Left lung (tissue), 10 donors: ENCODE data around the gene HNRNPF. TPM values are rescaled to one million over a fixed set of nuclear protein-coding genes. Genes with fewer than 3 reads are reported as not detected.
"Not testable (repeated sequence)": the region's sequence is repeated elsewhere in the genome, so short reads cannot be mapped to it uniquely, and the experiment has no call there.

Experiments used
- ATAC-seq: fragments of 200-7000 bp; cut with Tn5 transposase; one replicate; pipeline ENCODE4 v1.9.1; 2020; ENCODE audit warnings: moderate library complexity
- DNase-seq, 4 donors: peaks; one replicate each; pipeline ENCODE4 v3.0.0-alpha.2; 2013 to 2020
- H3K27ac ChIP-seq, 2 donors: fragments of 200-600 bp; sonication (generic) in 1 of 2; one replicate each; pipeline versions ENCODE4 v1.5.0 to v1.8.0; 2020 to 2021
- H3K27me3 ChIP-seq, 2 donors: fragments of 200-600 bp; sonication (generic) in 1 of 2; one replicate each; pipeline versions ENCODE4 v1.5.0 to v1.8.0; 2020 to 2021
- H3K36me3 ChIP-seq, 2 donors: fragments of 200-600 bp; sonication (generic) in 1 of 2; one replicate each; pipeline versions ENCODE4 v1.5.0 to v1.8.0; 2020 to 2021
- H3K4me1 ChIP-seq, 2 donors: fragments of 200-600 bp; one replicate each; pipeline ENCODE4 v1.8.0; 2021
- H3K4me3 ChIP-seq, 2 donors: fragments of 200-600 bp; sonication (generic) in 1 of 2; one replicate each; pipeline versions ENCODE4 v1.5.0 to v1.8.0; 2020 to 2021; ENCODE audit warnings: mild to moderate bottlenecking in 1 of 2
- H3K9me3 ChIP-seq, 2 donors: fragments of 200-600 bp; sonication (generic) in 1 of 2; one replicate each; pipeline versions ENCODE4 v1.5.0 to v1.8.0; 2020 to 2021
- intact Hi-C, 2 donors: fragments of 100-400 bp; cut with DNase I; formaldehyde crosslinking; loops; one replicate each; pipeline versions ENCODE4 v1.11.2 to v1.14.2; 2022
- polyA plus RNA-seq, 6 donors: library from polyadenylated mRNA; unstranded; fragments of 120-200 nt; gene quantifications; one replicate each; pipeline ENCODE4 v1.2.1, GENCODE V29; 2013; ENCODE audit not compliant: insufficient read length in 6 of 6
- total RNA-seq, 2 donors: library from RNA; stranded (reverse); fragmentation: NEBNext Ultra II Directional; extraction: Animal tissue kit (Norgen Biotek cat#: 25700); gene quantifications; one replicate each; pipeline ENCODE4 v1.2.1, GENCODE V29; 2021
- TF ChIP-seq, protein P1 (sequence below), 2 donors: fragments of 200-600 bp; sonication (generic) in 1 of 2; IDR thresholded peaks; one replicate each; pipeline versions ENCODE4 v1.5.0 to v1.8.0; 2021; ENCODE audit warnings: antibody characterized with exemption in 2 of 2
- donor health status: DM: no; HTN: yes; CAD: no.
- donor health status: DM: no; HTN: no; CAD: no.

HNRNPF gene
- total and polyA plus RNA-seq, 8 donors = 161 to 230 (median 175) TPM

DNA sequence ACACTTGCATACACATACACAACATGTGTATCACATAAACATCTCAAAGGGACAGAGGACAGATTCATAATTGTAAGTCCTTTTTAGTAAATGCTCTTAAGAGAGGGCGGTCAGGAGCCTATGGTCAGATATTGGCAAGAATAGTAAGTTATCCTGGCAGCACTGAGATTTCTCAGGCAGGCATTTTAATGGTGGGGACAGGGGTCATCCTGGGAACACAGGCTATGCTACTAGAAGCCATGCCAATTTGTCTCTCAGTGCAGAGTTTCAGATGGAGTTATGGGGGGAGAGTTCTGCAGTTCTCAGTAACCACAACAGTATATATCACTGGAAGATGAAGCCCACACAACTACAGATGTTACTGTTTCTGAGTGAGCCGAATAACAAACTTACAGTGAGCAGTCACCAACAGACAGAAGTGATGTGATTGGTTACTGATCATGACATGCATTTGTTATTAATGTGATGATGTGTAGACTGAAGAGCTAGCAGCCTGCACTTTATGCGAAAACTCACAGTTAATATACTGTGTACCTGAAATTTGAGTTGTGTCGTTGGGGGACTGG is 44.4 kb upstream of the HNRNPF start:
- no peak for DNase-seq
- H3K27me3 ChIP-seq = no peaks in the 10 kb centered on the region
- H3K9me3 ChIP-seq = no peaks in the 10 kb centered on the region
- peaks cover 6 to 40% of the 10 kb centered on the region in 2 donors for H3K4me1 ChIP-seq
- intact Hi-C loops = no loop called here
- H3K4me3 ChIP-seq = no peak overlapping the region
- H3K36me3 ChIP-seq = no peaks in the 10 kb centered on the region
- ATAC-seq = no peak
- TF ChIP-seq, protein P1, sequence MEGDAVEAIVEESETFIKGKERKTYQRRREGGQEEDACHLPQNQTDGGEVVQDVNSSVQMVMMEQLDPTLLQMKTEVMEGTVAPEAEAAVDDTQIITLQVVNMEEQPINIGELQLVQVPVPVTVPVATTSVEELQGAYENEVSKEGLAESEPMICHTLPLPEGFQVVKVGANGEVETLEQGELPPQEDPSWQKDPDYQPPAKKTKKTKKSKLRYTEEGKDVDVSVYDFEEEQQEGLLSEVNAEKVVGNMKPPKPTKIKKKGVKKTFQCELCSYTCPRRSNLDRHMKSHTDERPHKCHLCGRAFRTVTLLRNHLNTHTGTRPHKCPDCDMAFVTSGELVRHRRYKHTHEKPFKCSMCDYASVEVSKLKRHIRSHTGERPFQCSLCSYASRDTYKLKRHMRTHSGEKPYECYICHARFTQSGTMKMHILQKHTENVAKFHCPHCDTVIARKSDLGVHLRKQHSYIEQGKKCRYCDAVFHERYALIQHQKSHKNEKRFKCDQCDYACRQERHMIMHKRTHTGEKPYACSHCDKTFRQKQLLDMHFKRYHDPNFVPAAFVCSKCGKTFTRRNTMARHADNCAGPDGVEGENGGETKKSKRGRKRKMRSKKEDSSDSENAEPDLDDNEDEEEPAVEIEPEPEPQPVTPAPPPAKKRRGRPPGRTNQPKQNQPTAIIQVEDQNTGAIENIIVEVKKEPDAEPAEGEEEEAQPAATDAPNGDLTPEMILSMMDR (IDR thresholded peaks at IDR 0.05) = no peak
- H3K27ac ChIP-seq = peak overlapping the region in 1 of 2 donors; percentile 77

DNA sequence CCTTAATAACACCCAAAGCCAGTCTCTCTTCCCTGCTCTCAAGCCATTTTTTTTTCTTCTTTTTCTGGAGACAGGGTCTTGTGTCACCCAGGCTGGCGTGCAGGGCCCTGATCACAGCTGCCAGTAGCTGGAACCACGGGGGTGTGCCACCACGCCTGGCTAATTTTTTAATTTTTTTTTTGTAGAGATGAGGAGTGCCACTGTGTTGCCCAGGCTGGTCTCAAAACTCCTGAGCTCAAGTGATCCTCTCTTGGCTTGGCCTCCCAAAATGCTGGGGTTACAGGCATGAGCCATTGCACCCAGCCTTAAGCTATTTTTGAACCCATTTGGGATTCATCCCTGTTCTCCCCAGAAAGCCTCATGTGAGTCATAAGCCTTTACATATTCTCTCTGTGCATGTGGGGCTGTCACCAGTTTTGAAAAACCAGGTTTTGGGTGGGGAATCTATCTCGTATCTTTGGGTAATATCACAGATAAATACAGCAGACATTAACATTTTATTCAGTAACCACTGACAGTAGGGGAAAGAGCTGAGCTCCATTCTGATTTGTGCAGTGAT is 43.4 kb upstream of the HNRNPF start:
- no peaks in the 10 kb centered on the region for H3K9me3 ChIP-seq
- H3K27ac ChIP-seq = peak overlapping the region in 1 of 2 donors; percentile 77
- H3K36me3 ChIP-seq = no peaks in the 10 kb centered on the region
- H3K4me3 ChIP-seq = no peak overlapping the region
- ATAC-seq (no peak), DNase-seq (no peak)
- peaks cover 6 to 40% of the 10 kb centered on the region in 2 donors for H3K4me1 ChIP-seq
- TF ChIP-seq, protein P1 (IDR thresholded peaks at IDR 0.05) = no peak
- H3K27me3 ChIP-seq = no peaks in the 10 kb centered on the region
- intact Hi-C loops = no loop called here

DNA sequence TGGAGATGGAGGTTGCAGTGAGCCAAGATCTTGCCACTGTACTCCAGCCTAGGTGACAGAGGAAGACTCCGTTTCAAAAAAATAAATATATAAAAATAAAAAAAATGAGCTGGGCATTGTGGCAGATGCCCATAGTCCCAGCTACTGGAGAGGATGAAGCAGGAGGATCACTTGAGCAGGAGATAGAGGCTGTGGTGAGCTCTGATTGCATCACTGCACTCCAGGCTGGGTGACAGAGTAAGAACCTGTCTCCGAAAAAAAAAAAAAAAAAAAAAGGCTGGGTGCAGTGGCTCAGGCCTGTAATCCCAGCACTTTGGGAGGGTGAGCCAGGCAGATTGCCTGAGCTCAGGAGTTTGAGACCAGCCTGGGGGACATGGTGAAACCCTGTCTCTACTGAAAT is 39.8 kb upstream of the HNRNPF start:
- Histone ChIP-seq H3K4me3 (no peak overlapping the region), H3K36me3 (no peaks in the 10 kb centered on the region), H3K9me3 (no peaks in the 10 kb centered on the region), H3K4me1 (peaks cover 0 to 22% of the 10 kb centered on the region in 2 donors), H3K27me3 (no peaks in the 10 kb centered on the region), H3K27ac (no peak overlapping the region)
- ATAC-seq (no peak), DNase-seq (no peak)
- TF ChIP-seq, protein P1 (IDR thresholded peaks at IDR 0.05) = no peak
- intact Hi-C loops = no loop called here

DNA sequence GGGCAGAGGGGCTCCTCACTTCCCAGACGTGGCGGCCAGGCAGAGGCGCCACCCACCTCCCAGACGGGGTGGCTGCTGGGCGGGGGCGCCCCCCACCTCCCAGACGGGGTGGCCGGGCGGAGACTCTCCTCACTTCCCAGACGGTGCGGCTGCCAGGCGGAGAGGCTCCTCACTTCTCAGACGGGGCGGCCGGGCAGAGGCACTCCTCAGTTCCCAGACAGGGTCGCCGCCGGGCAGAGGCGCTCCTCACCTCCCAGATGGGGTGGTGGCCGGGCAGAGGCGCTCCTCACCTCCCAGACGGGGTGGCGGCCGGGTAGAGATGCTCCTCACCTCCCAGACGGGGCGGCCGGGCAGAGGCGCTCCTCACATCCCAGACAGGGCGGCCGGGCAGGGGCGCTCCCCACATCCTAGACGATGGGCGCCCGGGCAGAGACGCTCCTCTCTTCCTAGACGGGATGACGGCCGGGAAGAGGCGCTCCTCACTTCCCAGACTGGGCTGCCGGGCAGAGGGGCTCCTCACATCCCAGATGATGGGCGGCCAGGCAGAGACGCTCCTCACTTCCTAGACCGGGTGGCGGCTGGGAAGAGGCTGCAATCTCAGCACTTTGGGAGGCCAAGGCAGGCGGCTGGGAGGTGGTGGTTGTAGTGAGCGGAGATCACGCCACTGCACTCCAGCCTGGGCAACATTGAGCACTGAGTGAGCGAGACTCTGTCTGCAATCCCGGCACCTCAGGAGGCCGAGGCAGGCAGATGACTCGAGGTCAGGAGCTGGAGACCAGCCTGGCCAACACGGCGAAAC is 37.4 kb upstream of the HNRNPF start:
- H3K27me3 ChIP-seq, H3K4me1 ChIP-seq, H3K36me3 ChIP-seq, DNase-seq, intact Hi-C loops, H3K27ac ChIP-seq, H3K9me3 ChIP-seq, H3K4me3 ChIP-seq, ATAC-seq: not testable (repeated sequence)

DNA sequence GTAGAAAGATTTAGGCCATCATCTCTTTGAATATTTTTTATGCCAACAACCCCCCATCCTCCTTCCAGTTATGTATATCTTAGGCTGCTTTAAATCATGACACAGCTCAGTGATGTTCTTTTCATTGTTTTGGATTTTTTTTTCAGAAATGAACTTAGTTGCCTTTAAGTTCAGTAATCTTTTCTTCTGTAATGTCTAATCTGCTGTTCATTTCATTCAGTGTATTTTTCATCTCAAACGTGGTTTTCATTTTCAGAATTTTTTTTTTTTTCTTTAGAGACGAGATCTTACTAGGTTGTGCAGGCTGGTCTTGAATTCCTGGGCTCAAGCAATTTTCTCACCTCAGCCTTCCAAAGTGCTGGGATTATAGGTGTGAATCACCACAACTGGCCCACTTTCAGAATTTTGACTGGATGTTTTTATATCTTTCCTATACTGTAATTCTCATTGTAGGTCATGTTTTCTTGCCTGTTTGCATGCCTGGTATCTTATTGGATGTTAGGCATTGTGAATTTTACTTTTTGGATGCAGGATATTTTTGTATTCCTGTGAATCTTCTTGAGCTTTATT is 36.0 kb upstream of the HNRNPF start:
- H3K27me3 ChIP-seq = no peaks in the 10 kb centered on the region
- no peak for DNase-seq
- TF ChIP-seq, protein P1 (IDR thresholded peaks at IDR 0.05) = no peak
- ATAC-seq = no peak
- no peak overlapping the region for H3K4me3 ChIP-seq
- H3K9me3 ChIP-seq = no peaks in the 10 kb centered on the region
- no peaks in the 10 kb centered on the region for H3K36me3 ChIP-seq
- intact Hi-C loops = no loop called here
- peaks cover 0 to 8% of the 10 kb centered on the region in 2 donors for H3K4me1 ChIP-seq
- no peak overlapping the region for H3K27ac ChIP-seq
